DOHH2 (cell line): ENCODE data around the gene TRIM24.

ENCODE experiments used
- H3F3A ChIP-seq: fragments of 200-600 bp; sonication (generic), shearing (Covaris generic); 2 replicates; pipeline ENCODE4 v1.6.0; 2016; ENCODE audit warnings: antibody characterized with exemption, mild to moderate bottlenecking; ENCODE audit not compliant: control insufficient read depth, insufficient read depth
- H3K27ac ChIP-seq: fragments of 200-600 bp; sonication (generic); 2 replicates; pipeline ENCODE4 v1.5.1; 2014; ENCODE audit warnings: low read depth, mild to moderate bottlenecking, low read length, moderate library complexity
- H3K27me3 ChIP-seq: fragments of 200-600 bp; sonication (generic); 2 replicates; pipeline ENCODE4 v1.6.1; 2014; ENCODE audit warnings: mild to moderate bottlenecking, low read length, mixed read lengths; ENCODE audit not compliant: control insufficient read depth
- H3K36me3 ChIP-seq: fragments of 200-600 bp; sonication (generic); 2 replicates; pipeline ENCODE4 v1.6.1; 2014; ENCODE audit warnings: mild to moderate bottlenecking, low read length, moderate library complexity, mixed read lengths; ENCODE audit not compliant: control insufficient read depth
- H3K4me1 ChIP-seq: fragments of 200-600 bp; sonication (generic); 2 replicates; pipeline ENCODE4 v1.6.1; 2014; ENCODE audit warnings: mild to moderate bottlenecking, low read length, mixed read lengths; ENCODE audit not compliant: control insufficient read depth
- H3K4me2 ChIP-seq: fragments of 200-600 bp; sonication (generic); 2 replicates; pipeline ENCODE4 v1.6.0; 2014; ENCODE audit warnings: mild to moderate bottlenecking, low read length, moderate library complexity
- H3K4me3 ChIP-seq: fragments of 200-600 bp; sonication (generic); 2 replicates; pipeline ENCODE4 v1.5.1; 2014; ENCODE audit warnings: mild to moderate bottlenecking, low read length, mixed read lengths
- H3K79me2 ChIP-seq: fragments of 200-600 bp; sonication (generic); 2 replicates; pipeline ENCODE4 v1.6.1; 2014; ENCODE audit warnings: mild to moderate bottlenecking, low read length, mixed read lengths; ENCODE audit not compliant: control insufficient read depth
- H3K9me2 ChIP-seq: fragments of 200-600 bp; sonication (generic); replicated peaks from 2 replicates; pipeline ENCODE4 v1.6.1; 2014; ENCODE audit warnings: mild to moderate bottlenecking, low read length, mixed read lengths; ENCODE audit not compliant: control insufficient read depth
- H3K9me3 ChIP-seq: fragments of 200-600 bp; sonication (generic); 2 replicates; pipeline ENCODE4 v1.6.1; 2014; ENCODE audit warnings: antibody characterized with exemption, low read length, mixed read lengths; ENCODE audit not compliant: control insufficient read depth, insufficient read depth
- H4K20me1 ChIP-seq: fragments of 200-600 bp; sonication (generic); 2 replicates; pipeline ENCODE4 v1.6.0; 2014; ENCODE audit warnings: low read depth, mild to moderate bottlenecking, antibody characterized with exemption, low read length, moderate library complexity; ENCODE audit not compliant: control insufficient read depth, insufficient read depth
- EZH2phosphoT487 ChIP-seq: fragments of 200-600 bp; sonication (generic); IDR thresholded peaks from 2 replicates; pipeline ENCODE4 v1.6.1; 2017; ENCODE audit warnings: borderline replicate concordance, mild to moderate bottlenecking, antibody characterized with exemption, low read length, moderate library complexity, mixed read lengths
- TF ChIP-seq, protein P1 (sequence below): fragments of 200-600 bp; sonication (generic); IDR thresholded peaks from one replicate; pipeline ENCODE4 v1.5.1; 2014; ENCODE audit warnings: antibody characterized with exemption, mild to moderate bottlenecking, low read depth, low read length; ENCODE audit not compliant: poor library complexity, severe bottlenecking

The TRIM24 gene

DNA sequence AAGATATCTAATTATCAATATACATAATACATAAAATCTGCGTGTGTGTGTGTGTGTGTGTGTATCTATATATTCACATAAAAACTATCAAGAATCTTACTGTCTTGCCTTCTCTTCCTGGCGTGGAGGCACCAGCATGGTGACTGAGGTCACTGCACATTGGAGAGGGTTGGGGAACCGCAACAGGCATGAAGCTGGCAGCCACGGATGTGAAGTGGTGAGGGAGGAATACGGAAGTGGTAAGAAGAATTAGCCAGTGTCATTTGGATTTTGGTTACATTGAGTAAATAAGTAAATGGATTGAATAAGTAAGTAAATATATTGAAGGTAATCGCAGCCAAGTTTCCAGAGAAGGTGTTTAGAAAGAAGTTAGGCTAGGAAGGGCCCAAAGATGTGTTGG is 85.1 kb downstream of the TRIM24 start:
- no peaks in the 10 kb centered on the region for H3K9me3 ChIP-seq
- H3K36me3 ChIP-seq: peaks cover 72% of the 10 kb centered on the region
- no peak overlapping the region for H3K4me3 ChIP-seq
- no peaks in the 10 kb centered on the region for H3K9me2 ChIP-seq
- H3K27ac ChIP-seq: no peak overlapping the region
- H3K4me1 ChIP-seq: no peaks in the 10 kb centered on the region
- TF ChIP-seq EZH2phosphoT487: no peak
- TF ChIP-seq, protein P1, sequence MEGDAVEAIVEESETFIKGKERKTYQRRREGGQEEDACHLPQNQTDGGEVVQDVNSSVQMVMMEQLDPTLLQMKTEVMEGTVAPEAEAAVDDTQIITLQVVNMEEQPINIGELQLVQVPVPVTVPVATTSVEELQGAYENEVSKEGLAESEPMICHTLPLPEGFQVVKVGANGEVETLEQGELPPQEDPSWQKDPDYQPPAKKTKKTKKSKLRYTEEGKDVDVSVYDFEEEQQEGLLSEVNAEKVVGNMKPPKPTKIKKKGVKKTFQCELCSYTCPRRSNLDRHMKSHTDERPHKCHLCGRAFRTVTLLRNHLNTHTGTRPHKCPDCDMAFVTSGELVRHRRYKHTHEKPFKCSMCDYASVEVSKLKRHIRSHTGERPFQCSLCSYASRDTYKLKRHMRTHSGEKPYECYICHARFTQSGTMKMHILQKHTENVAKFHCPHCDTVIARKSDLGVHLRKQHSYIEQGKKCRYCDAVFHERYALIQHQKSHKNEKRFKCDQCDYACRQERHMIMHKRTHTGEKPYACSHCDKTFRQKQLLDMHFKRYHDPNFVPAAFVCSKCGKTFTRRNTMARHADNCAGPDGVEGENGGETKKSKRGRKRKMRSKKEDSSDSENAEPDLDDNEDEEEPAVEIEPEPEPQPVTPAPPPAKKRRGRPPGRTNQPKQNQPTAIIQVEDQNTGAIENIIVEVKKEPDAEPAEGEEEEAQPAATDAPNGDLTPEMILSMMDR: no peak
- no peak overlapping the region for H3K4me2 ChIP-seq
- H3K27me3 ChIP-seq: no peaks in the 10 kb centered on the region
- no peaks in the 10 kb centered on the region for H3F3A ChIP-seq
- no peaks in the 10 kb centered on the region for H4K20me1 ChIP-seq
- H3K79me2 ChIP-seq: no peaks in the 10 kb centered on the region

- no peak overlapping the region for H3K4me3 ChIP-seq
- no peaks in the 10 kb centered on the region for H3K27me3 ChIP-seq
- H3K79me2 ChIP-seq: no peaks in the 10 kb centered on the region
- peaks cover 74% of the 10 kb centered on the region for H3K36me3 ChIP-seq
- no peaks in the 10 kb centered on the region for H4K20me1 ChIP-seq
- H3K4me2 ChIP-seq: no peak overlapping the region
- TF ChIP-seq EZH2phosphoT487: no peak
- TF ChIP-seq, protein P1: no peak
- H3K4me1 ChIP-seq: no peaks in the 10 kb centered on the region
- no peak overlapping the region for H3K27ac ChIP-seq
- no peaks in the 10 kb centered on the region for H3F3A ChIP-seq
- H3K9me2 ChIP-seq: no peaks in the 10 kb centered on the region
- no peaks in the 10 kb centered on the region for H3K9me3 ChIP-seq
Observed at GRCh38 chr7:138546064-138546619, 86.1 kb downstream of the TRIM24 start.

DNA sequence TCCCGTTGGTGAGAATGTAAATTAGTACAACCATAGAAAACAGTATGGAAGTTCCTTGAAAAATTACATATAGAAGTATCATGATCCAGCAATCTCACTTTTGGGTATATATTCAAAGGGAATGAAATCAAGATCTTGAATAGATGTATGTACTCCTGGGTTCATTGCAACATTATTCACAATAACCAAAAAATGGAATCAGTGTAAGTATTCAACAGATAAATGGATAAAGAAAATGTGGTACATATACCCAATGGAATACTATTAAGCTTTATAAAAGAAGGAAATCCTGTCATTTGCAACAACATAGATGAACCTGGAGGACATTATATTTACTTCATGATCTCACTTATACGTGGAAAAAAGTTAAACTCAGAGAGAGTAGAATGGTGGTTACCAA is 86.8 kb downstream of the TRIM24 start:
- no peak overlapping the region for H3K4me3 ChIP-seq
- H3K9me3 ChIP-seq: no peaks in the 10 kb centered on the region
- H3K79me2 ChIP-seq: no peaks in the 10 kb centered on the region
- TF ChIP-seq, protein P1: no peak
- no peak for TF ChIP-seq EZH2phosphoT487
- no peak overlapping the region for H3K4me2 ChIP-seq
- no peaks in the 10 kb centered on the region for H3K4me1 ChIP-seq
- no peaks in the 10 kb centered on the region for H3F3A ChIP-seq
- H4K20me1 ChIP-seq: no peaks in the 10 kb centered on the region
- H3K36me3 ChIP-seq: peaks cover 77% of the 10 kb centered on the region
- no peak overlapping the region for H3K27ac ChIP-seq
- no peaks in the 10 kb centered on the region for H3K9me2 ChIP-seq
- no peaks in the 10 kb centered on the region for H3K27me3 ChIP-seq
